Measurements from ENCODE around the gene FRAS1.
"Not testable (repeated sequence)": the region's sequence is repeated elsewhere in the genome, so short reads cannot be mapped to it uniquely, and the experiment has no call there.

The FRAS1 gene

GRCh38 chr4:78320349-78320935 is 263.3 kb downstream of the FRAS1 start:
- DNase-seq (ENCODE audit: low read depth in 1 of 2, low spot score in 1 of 2): no peak

GRCh38 chr4:78322032-78322431 is 264.9 kb downstream of the FRAS1 start:
- DNase-seq (ENCODE audit: low read depth in 1 of 2, low spot score in 1 of 2): no peak

GRCh38 chr4:78323439-78323838 is 266.3 kb downstream of the FRAS1 start:
- DNase-seq (ENCODE audit: low read depth in 1 of 2, low spot score in 1 of 2): no peak

- DNase-seq (ENCODE audit: low read depth in 1 of 2, low spot score in 1 of 2): no peak
These were observed 267.5 kb downstream of the FRAS1 start for GRCh38 chr4:78324625-78325024.

- no peak for DNase-seq (ENCODE audit: low read depth in 1 of 2, low spot score in 1 of 2)
These were observed 268.4 kb downstream of the FRAS1 start for GRCh38 chr4:78325271-78326157.

GRCh38 chr4:78328591-78328990 is 271.5 kb downstream of the FRAS1 start:
- not testable (repeated sequence) for DNase-seq (ENCODE audit: low read depth in 1 of 2, low spot score in 1 of 2)

- no peak for DNase-seq (ENCODE audit: low read depth in 1 of 2, low spot score in 1 of 2)
These were observed 274.1 kb downstream of the FRAS1 start for GRCh38 chr4:78331186-78331585.

- no peak for DNase-seq (ENCODE audit: low read depth in 1 of 2, low spot score in 1 of 2)
These were observed 274.8 kb downstream of the FRAS1 start for GRCh38 chr4:78331965-78332364.

GRCh38 chr4:78332976-78333375 is 275.9 kb downstream of the FRAS1 start:
- no peak for DNase-seq (ENCODE audit: low read depth in 1 of 2, low spot score in 1 of 2)

- no peak for DNase-seq (ENCODE audit: low read depth in 1 of 2, low spot score in 1 of 2)
These were observed 279.2 kb downstream of the FRAS1 start for GRCh38 chr4:78336093-78336943.

GRCh38 chr4:78337244-78338020 is 280.3 kb downstream of the FRAS1 start:
- DNase-seq (ENCODE audit: low read depth in 1 of 2, low spot score in 1 of 2): no peak

GRCh38 chr4:78342125-78342524 is 285.0 kb downstream of the FRAS1 start:
- DNase-seq (ENCODE audit: low read depth in 1 of 2, low spot score in 1 of 2): no peak

GRCh38 chr4:78343682-78344081 is 286.6 kb downstream of the FRAS1 start:
- no peak for DNase-seq (ENCODE audit: low read depth in 1 of 2, low spot score in 1 of 2)

GRCh38 chr4:78345237-78345636 is 288.1 kb downstream of the FRAS1 start:
- DNase-seq (ENCODE audit: low read depth in 1 of 2, low spot score in 1 of 2): no peak

GRCh38 chr4:78346222-78346621 is 289.1 kb downstream of the FRAS1 start:
- DNase-seq (ENCODE audit: low read depth in 1 of 2, low spot score in 1 of 2): no peak

GRCh38 chr4:78347527-78347926 is 290.4 kb downstream of the FRAS1 start:
- DNase-seq (ENCODE audit: low read depth in 1 of 2, low spot score in 1 of 2): no peak

- DNase-seq (ENCODE audit: low read depth in 1 of 2, low spot score in 1 of 2): no peak
These were observed 296.8 kb downstream of the FRAS1 start for GRCh38 chr4:78353921-78354320.

- DNase-seq (ENCODE audit: low read depth in 1 of 2, low spot score in 1 of 2): no peak
These were observed 297.7 kb downstream of the FRAS1 start for GRCh38 chr4:78354782-78355181.

GRCh38 chr4:78355306-78355705 is 298.2 kb downstream of the FRAS1 start:
- DNase-seq (ENCODE audit: low read depth in 1 of 2, low spot score in 1 of 2): no peak

- no peak for DNase-seq (ENCODE audit: low read depth in 1 of 2, low spot score in 1 of 2)
These were observed 299.2 kb downstream of the FRAS1 start for GRCh38 chr4:78356251-78356786.

GRCh38 chr4:78357122-78357521 is 300.0 kb downstream of the FRAS1 start:
- DNase-seq (ENCODE audit: low read depth in 1 of 2, low spot score in 1 of 2): no peak
